ENCODE measurements around the gene GGTLC1.
"Not testable (repeated sequence)": the region's sequence is repeated elsewhere in the genome, so short reads cannot be mapped to it uniquely, and the experiment has no call there.

- TF ChIP-seq POLR2AphosphoS5 (IDR thresholded peaks at IDR 0.05; ENCODE audit: low read depth); CTCF (conservative IDR thresholded peaks at IDR 0.05; ENCODE audit: low read depth in 2 of 2); EZH2phosphoT487 (IDR thresholded peaks at IDR 0.05; ENCODE audit: unreplicated experiment); ZNF331 (CRISPR knock-in tag; IDR thresholded peaks at IDR 0.05; ENCODE audit: low read depth); EZH2 (IDR thresholded peaks at IDR 0.05; ENCODE audit: low read depth, unreplicated experiment); JUNB (IDR thresholded peaks at IDR 0.05; ENCODE audit: unreplicated experiment): not testable (repeated sequence)
- TF ChIP-seq, protein P1, sequence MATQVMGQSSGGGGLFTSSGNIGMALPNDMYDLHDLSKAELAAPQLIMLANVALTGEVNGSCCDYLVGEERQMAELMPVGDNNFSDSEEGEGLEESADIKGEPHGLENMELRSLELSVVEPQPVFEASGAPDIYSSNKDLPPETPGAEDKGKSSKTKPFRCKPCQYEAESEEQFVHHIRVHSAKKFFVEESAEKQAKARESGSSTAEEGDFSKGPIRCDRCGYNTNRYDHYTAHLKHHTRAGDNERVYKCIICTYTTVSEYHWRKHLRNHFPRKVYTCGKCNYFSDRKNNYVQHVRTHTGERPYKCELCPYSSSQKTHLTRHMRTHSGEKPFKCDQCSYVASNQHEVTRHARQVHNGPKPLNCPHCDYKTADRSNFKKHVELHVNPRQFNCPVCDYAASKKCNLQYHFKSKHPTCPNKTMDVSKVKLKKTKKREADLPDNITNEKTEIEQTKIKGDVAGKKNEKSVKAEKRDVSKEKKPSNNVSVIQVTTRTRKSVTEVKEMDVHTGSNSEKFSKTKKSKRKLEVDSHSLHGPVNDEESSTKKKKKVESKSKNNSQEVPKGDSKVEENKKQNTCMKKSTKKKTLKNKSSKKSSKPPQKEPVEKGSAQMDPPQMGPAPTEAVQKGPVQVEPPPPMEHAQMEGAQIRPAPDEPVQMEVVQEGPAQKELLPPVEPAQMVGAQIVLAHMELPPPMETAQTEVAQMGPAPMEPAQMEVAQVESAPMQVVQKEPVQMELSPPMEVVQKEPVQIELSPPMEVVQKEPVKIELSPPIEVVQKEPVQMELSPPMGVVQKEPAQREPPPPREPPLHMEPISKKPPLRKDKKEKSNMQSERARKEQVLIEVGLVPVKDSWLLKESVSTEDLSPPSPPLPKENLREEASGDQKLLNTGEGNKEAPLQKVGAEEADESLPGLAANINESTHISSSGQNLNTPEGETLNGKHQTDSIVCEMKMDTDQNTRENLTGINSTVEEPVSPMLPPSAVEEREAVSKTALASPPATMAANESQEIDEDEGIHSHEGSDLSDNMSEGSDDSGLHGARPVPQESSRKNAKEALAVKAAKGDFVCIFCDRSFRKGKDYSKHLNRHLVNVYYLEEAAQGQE (IDR thresholded peaks at IDR 0.05; ENCODE audit: unreplicated experiment) = not testable (repeated sequence)
Measured at GRCh38 chr20:23994001-23994633, 5.5 kb upstream of the GGTLC1 start.
